Measurements from ENCODE around the gene ARRB2. TPM values are rescaled to one million over a fixed set of nuclear protein-coding genes. Genes with fewer than 3 reads are reported as not detected.

Gene ARRB2
- total RNA-seq, 6 experiments from 2014 or later: 18.2 to 38.6 (median 23.9) TPM

DNA sequence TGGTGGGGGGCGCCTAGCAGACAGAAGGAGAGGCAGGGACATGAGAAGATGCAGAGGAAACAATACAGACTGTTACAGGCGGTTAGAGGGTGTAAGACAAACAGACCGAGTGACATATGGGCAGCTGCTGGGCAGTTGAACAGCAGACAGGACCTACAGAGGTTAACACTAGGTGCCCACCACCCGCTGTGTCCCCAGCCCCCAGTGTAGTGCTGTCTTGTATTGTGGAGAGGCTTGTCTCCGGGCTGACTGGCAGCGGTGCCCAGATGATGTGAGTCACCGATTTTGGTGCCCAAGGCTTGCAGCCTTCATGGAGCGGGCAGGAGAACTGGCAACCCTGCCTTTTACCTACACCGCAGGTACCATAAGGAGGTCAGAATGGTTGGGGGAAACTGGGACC is 31.7 kb downstream of the ARRB2 start:
- Histone ChIP-seq H3K9me3 (no peaks in the 10 kb centered on the region), H3K4me1 (no peaks in the 10 kb centered on the region), H3K27ac (no peak overlapping the region), H3K4me3 (no peak overlapping the region), H3K27me3 (no peaks in the 10 kb centered on the region), H3K36me3 (no peaks in the 10 kb centered on the region)
- TF ChIP-seq, protein P1, sequence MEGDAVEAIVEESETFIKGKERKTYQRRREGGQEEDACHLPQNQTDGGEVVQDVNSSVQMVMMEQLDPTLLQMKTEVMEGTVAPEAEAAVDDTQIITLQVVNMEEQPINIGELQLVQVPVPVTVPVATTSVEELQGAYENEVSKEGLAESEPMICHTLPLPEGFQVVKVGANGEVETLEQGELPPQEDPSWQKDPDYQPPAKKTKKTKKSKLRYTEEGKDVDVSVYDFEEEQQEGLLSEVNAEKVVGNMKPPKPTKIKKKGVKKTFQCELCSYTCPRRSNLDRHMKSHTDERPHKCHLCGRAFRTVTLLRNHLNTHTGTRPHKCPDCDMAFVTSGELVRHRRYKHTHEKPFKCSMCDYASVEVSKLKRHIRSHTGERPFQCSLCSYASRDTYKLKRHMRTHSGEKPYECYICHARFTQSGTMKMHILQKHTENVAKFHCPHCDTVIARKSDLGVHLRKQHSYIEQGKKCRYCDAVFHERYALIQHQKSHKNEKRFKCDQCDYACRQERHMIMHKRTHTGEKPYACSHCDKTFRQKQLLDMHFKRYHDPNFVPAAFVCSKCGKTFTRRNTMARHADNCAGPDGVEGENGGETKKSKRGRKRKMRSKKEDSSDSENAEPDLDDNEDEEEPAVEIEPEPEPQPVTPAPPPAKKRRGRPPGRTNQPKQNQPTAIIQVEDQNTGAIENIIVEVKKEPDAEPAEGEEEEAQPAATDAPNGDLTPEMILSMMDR (IDR thresholded peaks at IDR 0.05): no peak
- TF ChIP-seq POLR2A (IDR thresholded peaks at IDR 0.05): no peak
- WGBS (ENCODE audit: insufficient coverage, low coverage, low lambda C conversion rate, missing lambda C conversion rate): 86% methylated on average over 2 of the region's 9 CpGs
- intact Hi-C loops (cut with DNase I): no loop called here
- no peak for DNase-seq
- ATAC-seq: no peak

DNA sequence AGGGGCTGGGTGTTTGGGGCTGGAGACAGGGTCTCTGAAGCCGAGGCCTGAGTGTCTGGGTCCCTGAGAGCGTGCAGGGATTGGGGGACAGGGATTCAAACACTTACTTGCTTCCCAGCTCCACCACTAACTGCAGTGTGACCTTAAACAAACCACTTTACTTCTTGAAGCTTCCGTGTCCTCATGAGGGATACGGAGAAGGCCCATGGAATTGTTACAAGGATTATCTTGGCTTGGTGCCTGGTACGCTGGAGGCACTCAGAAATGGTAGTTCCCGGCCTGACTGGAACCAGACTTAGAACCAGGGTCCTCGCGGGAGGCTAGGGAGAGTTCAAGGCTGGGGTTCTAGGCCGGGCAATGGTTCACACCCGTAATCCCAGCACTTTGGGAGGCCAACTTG is 32.2 kb downstream of the ARRB2 start:
- no peaks in the 10 kb centered on the region for H3K4me1 ChIP-seq
- WGBS (ENCODE audit: insufficient coverage, low coverage, low lambda C conversion rate, missing lambda C conversion rate): 76% methylated on average over 4 of the region's 10 CpGs
- DNase-seq (no peak), ATAC-seq (no peak)
- H3K27me3 ChIP-seq: no peaks in the 10 kb centered on the region
- no peaks in the 10 kb centered on the region for H3K36me3 ChIP-seq
- H3K27ac ChIP-seq: no peak overlapping the region
- no peak overlapping the region for H3K4me3 ChIP-seq
- no peaks in the 10 kb centered on the region for H3K9me3 ChIP-seq
- TF ChIP-seq, protein P1 (IDR thresholded peaks at IDR 0.05): no peak
- TF ChIP-seq POLR2A (IDR thresholded peaks at IDR 0.05): no peak
- intact Hi-C loops (cut with DNase I): no loop called here

DNA sequence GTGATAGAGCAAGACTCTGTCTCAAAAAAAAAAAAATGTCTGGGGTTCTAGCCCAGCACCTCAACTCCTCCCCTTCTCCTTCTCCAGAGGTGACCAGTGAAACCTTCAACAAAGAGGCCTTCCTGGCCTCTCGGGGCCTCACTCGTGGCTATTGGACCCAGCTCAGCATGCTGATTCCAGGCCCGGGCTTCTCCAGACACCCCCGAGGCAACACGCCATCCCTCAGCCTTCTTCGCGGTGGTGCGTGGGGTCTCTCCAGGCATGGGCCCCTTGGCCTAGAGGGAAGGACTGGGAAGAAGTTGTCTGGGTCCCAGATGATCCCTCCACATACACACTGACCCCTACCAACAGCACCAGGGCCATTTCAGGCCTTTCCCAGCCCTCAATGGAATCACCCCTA is 32.8 kb downstream of the ARRB2 start:
- ATAC-seq (no peak), DNase-seq (no peak)
- H3K27ac ChIP-seq: no peak overlapping the region
- no peaks in the 10 kb centered on the region for H3K27me3 ChIP-seq
- no peaks in the 10 kb centered on the region for H3K9me3 ChIP-seq
- H3K4me3 ChIP-seq: no peak overlapping the region
- no peak for TF ChIP-seq POLR2A (IDR thresholded peaks at IDR 0.05)
- TF ChIP-seq, protein P1 (IDR thresholded peaks at IDR 0.05): no peak
- WGBS (ENCODE audit: insufficient coverage, low coverage, low lambda C conversion rate, missing lambda C conversion rate): no CpG with 5 or more reads among the region's 8 CpGs
- H3K4me1 ChIP-seq: no peaks in the 10 kb centered on the region
- intact Hi-C loops (cut with DNase I): no loop called here
- no peaks in the 10 kb centered on the region for H3K36me3 ChIP-seq

DNA sequence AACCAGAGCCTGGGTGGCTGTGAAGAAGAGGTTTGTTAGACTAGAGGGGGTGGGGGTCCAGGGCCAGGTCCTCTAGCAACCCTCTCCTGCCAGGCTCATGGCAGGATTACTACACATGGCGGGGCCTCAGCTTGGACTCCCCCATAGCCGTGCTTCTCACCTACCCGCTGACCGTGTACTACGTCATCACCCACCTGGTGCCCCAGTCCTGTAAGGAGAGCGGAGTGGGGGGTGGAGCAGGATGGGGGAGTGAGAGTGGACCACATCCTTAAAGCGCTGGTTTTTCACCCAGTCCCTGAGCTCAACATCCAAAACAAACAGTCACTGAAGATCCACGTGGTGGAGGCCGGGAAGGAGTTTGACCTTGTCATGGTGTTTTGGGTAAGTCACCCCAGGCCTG is 33.5 kb downstream of the ARRB2 start:
- Histone ChIP-seq H3K27me3 (no peaks in the 10 kb centered on the region), H3K36me3 (no peaks in the 10 kb centered on the region), H3K4me3 (no peak overlapping the region), H3K4me1 (no peaks in the 10 kb centered on the region), H3K9me3 (no peaks in the 10 kb centered on the region), H3K27ac (no peak overlapping the region)
- intact Hi-C loops (cut with DNase I): no loop called here
- 64% methylated on average over 4 of the region's 9 CpGs for WGBS (ENCODE audit: insufficient coverage, low coverage, low lambda C conversion rate, missing lambda C conversion rate)
- ATAC-seq: no peak
- TF ChIP-seq, protein P1 (IDR thresholded peaks at IDR 0.05): no peak
- no peak for TF ChIP-seq POLR2A (IDR thresholded peaks at IDR 0.05)
- no peak for DNase-seq
